ENCODE results near the gene DDB1. TPM values are rescaled to one million over a fixed set of nuclear protein-coding genes. Genes with fewer than 3 reads are reported as not detected.

The DDB1 gene
- total and polyA plus RNA-seq, 10 of the 15 experiments (the other 5 are each of a cell fraction or from before 2014, with no cell fraction given), result 136 to 272 (median 216) TPM

GRCh38 chr11:61372659-61373420 is 39.9 kb upstream of the DDB1 start:
- H3K79me2 ChIP-seq (ENCODE audit: control insufficient read depth, insufficient read depth, low read length), result no peaks in the 10 kb centered on the region
- peaks cover 8% of the 10 kb centered on the region for H3K4me1 ChIP-seq (ENCODE audit: control insufficient read depth, insufficient read depth, low read length)
- DNase-seq (ENCODE audit: low read depth, low spot score), result no peak
- H3K4me3 ChIP-seq, result no peak overlapping the region
- FAIRE-seq, result no peak
- H3K9ac ChIP-seq (ENCODE audit: control insufficient read depth, insufficient read depth, low read length), result no peak overlapping the region
- H3K36me3 ChIP-seq (ENCODE audit: control insufficient read depth in 2 of 2, insufficient read depth in 2 of 2, low read length in 1 of 2), result peaks cover 9 to 14% of the 10 kb centered on the region in 2 experiments
- H3K4me2 ChIP-seq (ENCODE audit: control insufficient read depth, insufficient read depth), result no peak overlapping the region
- RAD21 ChIA-PET (ENCODE audit: unreplicated experiment), result interaction anchor here (0.9 to 8.0 kb wide), 2 partner anchors 12 to 14 kb away, joined by 3 to 72 read pairs; partner anchors contain the start of genes CYB561A3 and TMEM138
- CTCF ChIA-PET, result interaction anchor here (0.6 to 23.9 kb wide), 3 partner anchors 9 to 36 kb away, joined by 3 to 309 read pairs (median 3); no protein-coding TSS in a partner anchor
- no peaks in the 10 kb centered on the region for H3K9me3 ChIP-seq (replicated peaks; ENCODE audit: control insufficient read depth, insufficient read depth, low read length)
- WGBS (ENCODE audit: insufficient coverage, insufficient replicate concordance, low lambda C conversion rate, missing lambda C conversion rate), result 94% methylated on average over 8 of the region's 8 CpGs
- POLR2A ChIA-PET, result interaction anchor here (0.5 kb wide), 1 partner anchor 65 kb away, joined by 3 read pairs; no protein-coding TSS in a partner anchor
- in situ Hi-C loops (cut with MboI), result no loop called here
- no peaks in the 10 kb centered on the region for H3K27me3 ChIP-seq (replicated peaks in 1 of 2; ENCODE audit: control insufficient read depth in 2 of 2, insufficient read depth in 2 of 2, low read length in 1 of 2)
- ATAC-seq, result no peak
- BruUV-seq (replicated peaks), result no TSS peak
- no peaks in the 10 kb centered on the region for H4K20me1 ChIP-seq (ENCODE audit: control insufficient read depth, insufficient read depth)
- no peak overlapping the region for H2AFZ ChIP-seq (ENCODE audit: control insufficient read depth, low read depth, low read length)
- no peak overlapping the region for H3K27ac ChIP-seq (ENCODE audit: control insufficient read depth, insufficient read depth)
- intact Hi-C loops (cut with micrococcal nuclease; ENCODE audit: unreplicated experiment), result no loop called here
- SMC1A ChIA-PET (ENCODE audit: uncharacterized antibody, unreplicated experiment), result no interaction called here
- TF ChIP-seq ZNF622 (IDR thresholded peaks at IDR 0.05) (no peak), SMAD5 (IDR thresholded peaks at IDR 0.05; ENCODE audit: low read depth) (no peak), STAT1 (conservative IDR thresholded peaks at IDR 0.05) (no peak), IKZF2 (IDR thresholded peaks at IDR 0.05) (no peak), POU2F2 (IDR thresholded peaks at IDR 0.05; ENCODE audit: borderline replicate concordance, low read depth, low read length) (no peak), CEBPB (IDR thresholded peaks at IDR 0.05; ENCODE audit: borderline replicate concordance in 1 of 2, low read depth in 2 of 2, low read length in 2 of 2) (no peak), ELK1 (IDR thresholded peaks at IDR 0.05; ENCODE audit: low read depth, low read length) (no peak), ZBTB40 (IDR thresholded peaks at IDR 0.05; ENCODE audit: borderline replicate concordance) (no peak), ASH2L (IDR thresholded peaks at IDR 0.05; ENCODE audit: borderline replicate concordance, low read depth) (no peak), BHLHE40 (IDR thresholded peaks at IDR 0.05; ENCODE audit: borderline replicate concordance in 1 of 2, low read depth in 2 of 2, low read length in 1 of 2) (no peak), MLLT1 (IDR thresholded peaks at IDR 0.05) (no peak), YY1 (IDR thresholded peaks at IDR 0.05; ENCODE audit: low read depth, low read length) (no peak), HCFC1 (IDR thresholded peaks at IDR 0.05; ENCODE audit: low read length) (no peak), E2F4 (IDR thresholded peaks at IDR 0.05; ENCODE audit: low read depth, low read length) (no peak), STAT3 (IDR thresholded peaks at IDR 0.05; ENCODE audit: low read depth, low read length) (no peak), SRF (IDR thresholded peaks at IDR 0.05; ENCODE audit: low read depth in 2 of 2, low read length in 2 of 2) (no peak)

Measured in GM12878 (cell line).